ENCODE data around the gene EFHD2.

The EFHD2 gene

GRCh38 chr1:15403962-15404580 is 5.6 kb upstream of the EFHD2 start:
- no peaks in the 10 kb centered on the region for H3K9me2 ChIP-seq (replicated peaks; ENCODE audit: low read depth, low read length)
- H3K36me3 ChIP-seq (ENCODE audit: insufficient read depth, low read length) = no peaks in the 10 kb centered on the region
- H3K4me1 ChIP-seq (ENCODE audit: insufficient read depth, low read length, poor library complexity, severe bottlenecking) = peaks cover 2% of the 10 kb centered on the region
- H2AFZ ChIP-seq (ENCODE audit: low read length) = no peak overlapping the region
- H3K4me2 ChIP-seq (ENCODE audit: low read depth, low read length, poor library complexity, severe bottlenecking) = no peak overlapping the region
- H3K9ac ChIP-seq (ENCODE audit: low read depth, low read length, poor library complexity, severe bottlenecking) = no peak overlapping the region
- no peaks in the 10 kb centered on the region for H3K9me3 ChIP-seq (ENCODE audit: insufficient read depth, low read depth, low read length)
- peaks cover 5% of the 10 kb centered on the region; the same call in 1 of the 2 replicates for H3F3A ChIP-seq (ENCODE audit: low read depth)
- TF ChIP-seq EZH2phosphoT487 (IDR thresholded peaks at IDR 0.05; ENCODE audit: borderline replicate concordance) (no peak), CTCF (conservative IDR thresholded peaks at IDR 0.05; ENCODE audit: low read length) (no peak)
- H3K4me3 ChIP-seq (ENCODE audit: low read length, poor library complexity, severe bottlenecking) = no peak overlapping the region
- no peaks in the 10 kb centered on the region for H3K79me2 ChIP-seq (ENCODE audit: insufficient read depth, low read length)
- H4K20me1 ChIP-seq (ENCODE audit: insufficient read depth, low read length, poor library complexity, severe bottlenecking) = no peaks in the 10 kb centered on the region
- no peaks in the 10 kb centered on the region for H3K27me3 ChIP-seq (ENCODE audit: insufficient read depth, low read length, poor library complexity, severe bottlenecking)

GRCh38 chr1:15405106-15405850 is 4.4 kb upstream of the EFHD2 start:
- peaks cover 5% of the 10 kb centered on the region; the same call in 1 of the 2 replicates for H3F3A ChIP-seq (ENCODE audit: low read depth)
- no peaks in the 10 kb centered on the region for H3K9me2 ChIP-seq (replicated peaks; ENCODE audit: low read depth, low read length)
- H2AFZ ChIP-seq (ENCODE audit: low read length) = no peak overlapping the region
- H3K36me3 ChIP-seq (ENCODE audit: insufficient read depth, low read length) = no peaks in the 10 kb centered on the region
- no peak overlapping the region for H3K4me2 ChIP-seq (ENCODE audit: low read depth, low read length, poor library complexity, severe bottlenecking)
- no peak for TF ChIP-seq EZH2phosphoT487 (IDR thresholded peaks at IDR 0.05; ENCODE audit: borderline replicate concordance)
- no peak for TF ChIP-seq CTCF (conservative IDR thresholded peaks at IDR 0.05; ENCODE audit: low read length)
- no peak overlapping the region for H3K4me3 ChIP-seq (ENCODE audit: low read length, poor library complexity, severe bottlenecking)
- H4K20me1 ChIP-seq (ENCODE audit: insufficient read depth, low read length, poor library complexity, severe bottlenecking) = peaks cover 2% of the 10 kb centered on the region
- peaks cover 6% of the 10 kb centered on the region for H3K4me1 ChIP-seq (ENCODE audit: insufficient read depth, low read length, poor library complexity, severe bottlenecking)
- no peaks in the 10 kb centered on the region for H3K27me3 ChIP-seq (ENCODE audit: insufficient read depth, low read length, poor library complexity, severe bottlenecking)
- H3K79me2 ChIP-seq (ENCODE audit: insufficient read depth, low read length) = peaks cover 4% of the 10 kb centered on the region
- H3K9ac ChIP-seq (ENCODE audit: low read depth, low read length, poor library complexity, severe bottlenecking) = no peak overlapping the region
- no peaks in the 10 kb centered on the region for H3K9me3 ChIP-seq (ENCODE audit: insufficient read depth, low read depth, low read length)

GRCh38 chr1:15406614-15407559 is 2.8 kb upstream of the EFHD2 start:
- no peak overlapping the region for H3K4me3 ChIP-seq (ENCODE audit: low read length, poor library complexity, severe bottlenecking)
- H3K27me3 ChIP-seq (ENCODE audit: insufficient read depth, low read length, poor library complexity, severe bottlenecking) = no peaks in the 10 kb centered on the region
- H2AFZ ChIP-seq (ENCODE audit: low read length) = no peak overlapping the region
- H3K9me3 ChIP-seq (ENCODE audit: insufficient read depth, low read depth, low read length) = no peaks in the 10 kb centered on the region
- no peaks in the 10 kb centered on the region for H3K36me3 ChIP-seq (ENCODE audit: insufficient read depth, low read length)
- no peaks in the 10 kb centered on the region for H3K9me2 ChIP-seq (replicated peaks; ENCODE audit: low read depth, low read length)
- H3K4me1 ChIP-seq (ENCODE audit: insufficient read depth, low read length, poor library complexity, severe bottlenecking) = peaks cover 22% of the 10 kb centered on the region
- H3K4me2 ChIP-seq (ENCODE audit: low read depth, low read length, poor library complexity, severe bottlenecking) = no peak overlapping the region
- no peak overlapping the region for H3K9ac ChIP-seq (ENCODE audit: low read depth, low read length, poor library complexity, severe bottlenecking)
- peaks cover 5% of the 10 kb centered on the region; the same call in 1 of the 2 replicates for H3F3A ChIP-seq (ENCODE audit: low read depth)
- peaks cover 20% of the 10 kb centered on the region for H3K79me2 ChIP-seq (ENCODE audit: insufficient read depth, low read length)
- TF ChIP-seq EZH2phosphoT487 (IDR thresholded peaks at IDR 0.05; ENCODE audit: borderline replicate concordance) = no peak
- H4K20me1 ChIP-seq (ENCODE audit: insufficient read depth, low read length, poor library complexity, severe bottlenecking) = peaks cover 18% of the 10 kb centered on the region

Measured in Loucy (cell line).